Measurements from ENCODE around the gene CUX1. TPM values are rescaled to one million over a fixed set of nuclear protein-coding genes. Genes with fewer than 3 reads are reported as not detected.
"Not testable (repeated sequence)": the region's sequence is repeated elsewhere in the genome, so short reads cannot be mapped to it uniquely, and the experiment has no call there.

CUX1 gene
- polyA plus RNA-seq, 4 donors = 29.2 to 77.5 (median 32.3) TPM

DNA sequence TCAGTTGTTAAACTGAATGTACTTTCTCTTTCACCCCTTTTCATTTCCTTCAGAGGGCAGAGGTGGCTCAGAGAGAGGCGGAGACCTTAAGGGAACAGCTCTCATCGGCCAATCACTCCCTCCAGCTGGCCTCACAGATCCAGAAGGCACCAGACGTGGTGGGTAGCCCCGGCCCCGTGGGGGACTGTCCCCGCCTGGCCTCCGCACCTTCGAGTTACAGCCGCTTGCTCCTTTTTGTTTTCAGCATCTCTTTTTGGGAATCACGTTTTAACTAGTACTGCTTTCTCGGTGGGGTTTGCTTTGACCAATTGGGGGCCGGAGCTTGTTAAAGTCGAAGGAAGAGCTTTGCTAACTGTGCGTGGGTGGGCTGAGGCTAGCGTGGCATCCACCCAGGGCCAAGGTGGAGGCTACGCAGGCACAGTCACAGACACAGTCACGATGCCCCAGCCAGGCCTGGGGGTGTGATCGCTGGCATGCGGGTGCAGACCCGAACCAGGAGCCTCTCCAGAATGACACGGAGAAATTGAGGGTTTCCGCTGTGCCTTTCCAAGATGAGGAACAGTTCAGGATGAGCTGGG is 353.1 kb downstream of the CUX1 start:
- Histone ChIP-seq H3K27ac (ENCODE audit: low read depth in 1 of 3, low read length in 2 of 3) (no peak overlapping the region), H3K9me3 (ENCODE audit: control insufficient read depth in 2 of 2, insufficient read depth in 1 of 2, low read depth in 1 of 2, low read length in 1 of 2) (no peaks in the 10 kb centered on the region), H3K27me3 (ENCODE audit: control insufficient read depth in 3 of 3, insufficient read depth in 3 of 3, low read length in 3 of 3) (no peaks in the 10 kb centered on the region), H3K4me1 (ENCODE audit: control insufficient read depth in 3 of 3, insufficient read depth in 2 of 3, low read depth in 1 of 3, low read length in 2 of 3) (no peaks in the 10 kb centered on the region), H3K36me3 (ENCODE audit: control insufficient read depth in 3 of 3, insufficient read depth in 2 of 3, low read depth in 1 of 3, low read length in 3 of 3) (peaks cover 3 to 82% (median 5%) of the 10 kb centered on the region in 3 donors), H3K4me3 (ENCODE audit: low read depth in 1 of 3, low read length in 3 of 3) (no peak overlapping the region)
- FAIRE-seq (no peak), DNase-seq (no peak)
- WGBS, 3 donors = 80 to 89% (median 85%) methylated on average over 22 of the region's 22 CpGs

DNA sequence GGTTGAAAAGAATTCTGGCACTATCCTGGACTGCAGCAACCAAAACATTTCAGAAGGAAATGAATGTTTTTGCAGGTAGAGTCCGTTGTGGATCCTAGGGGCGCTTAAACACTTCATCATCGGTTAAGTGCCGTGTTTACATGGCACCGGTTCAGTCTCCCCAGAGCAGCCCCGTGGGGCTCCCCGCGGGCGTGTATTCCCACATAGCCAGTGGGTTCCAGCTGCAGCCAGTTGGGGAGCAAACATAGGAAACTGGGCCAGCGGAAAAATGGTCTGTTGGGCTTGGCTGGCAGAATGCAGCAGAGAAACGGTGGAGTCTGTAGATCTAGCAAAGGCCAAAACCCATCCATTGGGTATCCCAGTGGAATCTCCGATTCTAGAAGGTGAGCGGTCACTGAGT is 356.2 kb downstream of the CUX1 start:
- Histone ChIP-seq H3K27me3 (ENCODE audit: control insufficient read depth in 3 of 3, insufficient read depth in 3 of 3, low read length in 3 of 3) (no peaks in the 10 kb centered on the region), H3K36me3 (ENCODE audit: control insufficient read depth in 3 of 3, insufficient read depth in 2 of 3, low read depth in 1 of 3, low read length in 3 of 3) (peaks cover 3 to 86% (median 7%) of the 10 kb centered on the region in 3 donors), H3K4me1 (ENCODE audit: control insufficient read depth in 3 of 3, insufficient read depth in 2 of 3, low read depth in 1 of 3, low read length in 2 of 3) (no peaks in the 10 kb centered on the region), H3K27ac (ENCODE audit: low read depth in 1 of 3, low read length in 2 of 3) (no peak overlapping the region), H3K9me3 (ENCODE audit: control insufficient read depth in 2 of 2, insufficient read depth in 1 of 2, low read depth in 1 of 2, low read length in 1 of 2) (no peaks in the 10 kb centered on the region), H3K4me3 (ENCODE audit: low read depth in 1 of 3, low read length in 3 of 3) (no peak overlapping the region)
- DNase-seq (no peak), FAIRE-seq (no peak)
- 73 to 95% (median 91%) methylated on average over 13 of the region's 13 CpGs for WGBS, 3 donors

DNA sequence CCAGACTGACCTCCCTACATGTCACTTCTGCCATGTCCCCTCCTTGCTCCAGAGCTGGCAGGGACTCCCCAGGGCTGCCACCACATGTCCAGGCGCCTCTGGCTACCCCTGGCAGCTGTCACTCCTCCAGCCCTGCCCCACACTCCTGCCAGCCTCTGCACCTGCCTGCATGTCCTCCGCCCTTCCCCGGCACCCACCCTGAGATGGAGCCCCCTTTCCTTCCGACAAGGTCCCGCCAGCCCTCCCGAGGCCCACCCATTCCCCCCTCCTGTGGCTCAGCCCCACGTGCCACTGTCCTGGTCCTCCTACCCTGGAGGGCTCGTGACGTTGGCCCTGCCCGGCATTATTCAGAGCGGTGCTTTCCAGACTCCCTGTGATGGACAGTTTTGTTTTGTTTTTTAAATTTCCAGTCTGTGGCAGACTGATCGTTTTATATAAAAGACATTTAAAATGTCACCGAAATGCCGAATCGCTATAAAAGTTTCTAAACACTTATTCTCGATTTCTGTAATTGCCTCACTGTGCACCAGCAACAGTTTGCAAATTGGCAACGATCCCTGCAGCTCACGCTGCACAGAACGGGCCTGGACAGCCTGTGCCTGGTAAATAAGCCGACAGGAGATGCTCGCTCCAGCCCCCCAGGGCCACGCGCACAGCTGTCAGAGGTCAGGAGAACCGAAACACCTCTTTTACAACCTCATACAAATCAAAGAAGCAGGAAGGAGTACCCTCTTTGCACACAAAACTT is 358.2 kb downstream of the CUX1 start:
- FAIRE-seq = no peak
- H3K36me3 ChIP-seq (ENCODE audit: control insufficient read depth in 3 of 3, insufficient read depth in 2 of 3, low read depth in 1 of 3, low read length in 3 of 3) = peaks cover 5 to 92% (median 8%) of the 10 kb centered on the region in 3 donors
- no peaks in the 10 kb centered on the region for H3K4me1 ChIP-seq (ENCODE audit: control insufficient read depth in 3 of 3, insufficient read depth in 2 of 3, low read depth in 1 of 3, low read length in 2 of 3)
- H3K27me3 ChIP-seq (ENCODE audit: control insufficient read depth in 3 of 3, insufficient read depth in 3 of 3, low read length in 3 of 3) = no peaks in the 10 kb centered on the region
- no peak overlapping the region for H3K27ac ChIP-seq (ENCODE audit: low read depth in 1 of 3, low read length in 2 of 3)
- WGBS, 3 donors = 89 to 94% (median 89%) methylated on average over 24 of the region's 24 CpGs
- no peak overlapping the region for H3K4me3 ChIP-seq (ENCODE audit: low read depth in 1 of 3, low read length in 3 of 3)
- no peaks in the 10 kb centered on the region for H3K9me3 ChIP-seq (ENCODE audit: control insufficient read depth in 2 of 2, insufficient read depth in 1 of 2, low read depth in 1 of 2, low read length in 1 of 2)
- DNase-seq = no peak

DNA sequence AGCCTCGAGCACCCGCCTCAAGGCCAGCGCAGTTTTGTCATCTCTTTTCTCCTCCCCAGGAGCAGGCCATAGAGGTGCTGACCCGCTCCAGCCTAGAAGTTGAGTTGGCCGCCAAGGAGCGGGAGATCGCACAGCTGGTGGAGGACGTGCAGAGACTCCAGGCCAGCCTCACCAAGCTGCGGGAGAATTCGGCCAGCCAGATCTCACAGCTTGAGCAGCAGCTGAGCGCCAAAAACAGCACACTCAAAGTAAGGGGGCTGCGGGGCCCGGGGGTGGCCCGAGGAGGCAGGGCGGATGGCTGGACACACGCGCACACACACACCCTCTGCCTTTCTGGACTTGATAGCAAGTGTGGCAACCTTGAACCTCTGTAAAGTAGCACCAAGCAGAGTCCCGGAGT is 361.0 kb downstream of the CUX1 start:
- H3K27me3 ChIP-seq (ENCODE audit: control insufficient read depth in 3 of 3, insufficient read depth in 3 of 3, low read length in 3 of 3) = no peaks in the 10 kb centered on the region
- no peak overlapping the region for H3K27ac ChIP-seq (ENCODE audit: low read depth in 1 of 3, low read length in 2 of 3)
- H3K36me3 ChIP-seq (ENCODE audit: control insufficient read depth in 3 of 3, insufficient read depth in 2 of 3, low read depth in 1 of 3, low read length in 3 of 3) = peaks cover 5 to 80% (median 5%) of the 10 kb centered on the region in 3 donors
- DNase-seq (no peak), FAIRE-seq (no peak)
- H3K4me1 ChIP-seq (ENCODE audit: control insufficient read depth in 3 of 3, insufficient read depth in 2 of 3, low read depth in 1 of 3, low read length in 2 of 3) = no peaks in the 10 kb centered on the region
- WGBS, 3 donors = 86 to 96% (median 96%) methylated on average over 18 of the region's 18 CpGs
- no peak overlapping the region for H3K4me3 ChIP-seq (ENCODE audit: low read depth in 1 of 3, low read length in 3 of 3)
- H3K9me3 ChIP-seq (ENCODE audit: control insufficient read depth in 2 of 2, insufficient read depth in 1 of 2, low read depth in 1 of 2, low read length in 1 of 2) = no peaks in the 10 kb centered on the region

DNA sequence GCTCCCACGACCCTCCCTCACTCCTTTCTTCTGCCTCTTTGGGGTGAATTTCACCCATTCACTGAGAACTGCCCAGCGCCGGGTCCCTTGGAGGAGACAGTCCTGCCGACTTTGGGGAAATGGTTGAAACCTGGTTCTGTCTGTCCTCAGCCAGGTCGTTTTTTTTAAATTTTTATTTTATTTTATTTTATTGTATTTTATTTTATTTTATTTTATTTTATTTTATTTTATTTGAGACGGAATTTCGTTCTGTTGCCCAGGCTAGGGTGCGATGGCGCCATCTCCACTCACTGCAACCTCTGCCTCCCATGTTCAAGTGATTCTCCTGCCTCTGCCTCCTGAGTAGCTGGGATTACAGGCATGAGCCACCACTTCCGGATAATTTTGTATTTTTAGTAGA is 363.3 kb downstream of the CUX1 start:
- 90 to 93% (median 91%) methylated on average over 10 of the region's 10 CpGs for WGBS, 3 donors
- H3K27ac ChIP-seq (ENCODE audit: low read depth in 1 of 3, low read length in 2 of 3) = no peak overlapping the region
- H3K4me3 ChIP-seq (ENCODE audit: low read depth in 1 of 3, low read length in 3 of 3) = no peak overlapping the region
- H3K4me1 ChIP-seq (ENCODE audit: control insufficient read depth in 3 of 3, insufficient read depth in 2 of 3, low read depth in 1 of 3, low read length in 2 of 3) = no peaks in the 10 kb centered on the region
- peaks cover 7 to 79% (median 7%) of the 10 kb centered on the region in 3 donors for H3K36me3 ChIP-seq (ENCODE audit: control insufficient read depth in 3 of 3, insufficient read depth in 2 of 3, low read depth in 1 of 3, low read length in 3 of 3)
- no peaks in the 10 kb centered on the region for H3K9me3 ChIP-seq (ENCODE audit: control insufficient read depth in 2 of 2, insufficient read depth in 1 of 2, low read depth in 1 of 2, low read length in 1 of 2)
- FAIRE-seq (no peak), DNase-seq (no peak)
- H3K27me3 ChIP-seq (ENCODE audit: control insufficient read depth in 3 of 3, insufficient read depth in 3 of 3, low read length in 3 of 3) = no peaks in the 10 kb centered on the region

DNA sequence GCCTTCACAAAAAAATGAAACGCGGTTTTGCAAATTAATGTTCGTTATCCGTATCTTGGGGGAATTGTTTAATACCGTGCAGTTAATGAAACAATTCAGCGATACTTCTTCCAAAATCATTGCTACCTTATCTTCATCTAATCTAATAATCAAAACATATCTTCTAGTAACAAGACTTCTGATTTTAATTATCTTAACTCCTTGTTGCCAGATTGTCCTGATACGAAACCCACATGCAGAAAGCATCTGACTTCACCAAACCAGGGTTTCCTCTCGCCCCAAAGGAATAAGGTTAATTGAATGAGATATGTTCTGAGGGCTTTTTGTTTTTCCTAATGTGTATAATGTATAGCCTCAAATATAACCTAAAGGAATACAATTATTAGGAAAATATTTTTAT is 364.1 kb downstream of the CUX1 start:
- FAIRE-seq (no peak), DNase-seq (no peak)
- Histone ChIP-seq H3K4me3 (ENCODE audit: low read depth in 1 of 3, low read length in 3 of 3) (no peak overlapping the region), H3K36me3 (ENCODE audit: control insufficient read depth in 3 of 3, insufficient read depth in 2 of 3, low read depth in 1 of 3, low read length in 3 of 3) (peaks cover 7 to 78% (median 9%) of the 10 kb centered on the region in 3 donors), H3K9me3 (ENCODE audit: control insufficient read depth in 2 of 2, insufficient read depth in 1 of 2, low read depth in 1 of 2, low read length in 1 of 2) (no peaks in the 10 kb centered on the region), H3K27ac (ENCODE audit: low read depth in 1 of 3, low read length in 2 of 3) (no peak overlapping the region), H3K4me1 (ENCODE audit: control insufficient read depth in 3 of 3, insufficient read depth in 2 of 3, low read depth in 1 of 3, low read length in 2 of 3) (no peaks in the 10 kb centered on the region), H3K27me3 (ENCODE audit: control insufficient read depth in 3 of 3, insufficient read depth in 3 of 3, low read length in 3 of 3) (no peaks in the 10 kb centered on the region)
- WGBS, 3 donors = 94 to 98% (median 97%) methylated on average over 8 of the region's 8 CpGs

DNA sequence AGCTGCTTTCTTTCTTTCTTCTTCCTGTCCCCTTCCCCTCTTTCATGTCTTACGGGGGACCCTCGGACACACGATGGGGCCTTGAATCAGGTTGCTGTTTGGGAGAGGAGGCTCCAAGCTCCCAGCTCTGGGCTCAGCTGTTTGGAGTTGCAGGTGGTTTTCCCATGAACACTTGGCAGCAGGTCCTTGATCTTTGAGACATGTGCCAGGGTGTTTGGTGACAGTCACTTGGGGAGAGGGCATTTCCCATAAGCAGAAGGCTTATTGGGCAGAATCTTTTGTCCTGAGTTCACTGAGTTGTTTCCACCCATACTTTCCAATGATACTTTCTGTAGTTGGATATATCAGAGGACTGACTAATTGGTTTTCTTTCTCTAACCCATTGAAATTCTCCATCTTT is 364.6 kb downstream of the CUX1 start:
- no peaks in the 10 kb centered on the region for H3K9me3 ChIP-seq (ENCODE audit: control insufficient read depth in 2 of 2, insufficient read depth in 1 of 2, low read depth in 1 of 2, low read length in 1 of 2)
- no peak overlapping the region for H3K27ac ChIP-seq (ENCODE audit: low read depth in 1 of 3, low read length in 2 of 3)
- FAIRE-seq (no peak), DNase-seq (no peak)
- H3K36me3 ChIP-seq (ENCODE audit: control insufficient read depth in 3 of 3, insufficient read depth in 2 of 3, low read depth in 1 of 3, low read length in 3 of 3) = peaks cover 7 to 81% (median 9%) of the 10 kb centered on the region in 3 donors
- H3K4me1 ChIP-seq (ENCODE audit: control insufficient read depth in 3 of 3, insufficient read depth in 2 of 3, low read depth in 1 of 3, low read length in 2 of 3) = no peaks in the 10 kb centered on the region
- H3K4me3 ChIP-seq (ENCODE audit: low read depth in 1 of 3, low read length in 3 of 3) = no peak overlapping the region
- WGBS, 3 donors = 73 to 92% (median 88%) methylated on average over 3 of the region's 3 CpGs
- H3K27me3 ChIP-seq (ENCODE audit: control insufficient read depth in 3 of 3, insufficient read depth in 3 of 3, low read length in 3 of 3) = no peaks in the 10 kb centered on the region

DNA sequence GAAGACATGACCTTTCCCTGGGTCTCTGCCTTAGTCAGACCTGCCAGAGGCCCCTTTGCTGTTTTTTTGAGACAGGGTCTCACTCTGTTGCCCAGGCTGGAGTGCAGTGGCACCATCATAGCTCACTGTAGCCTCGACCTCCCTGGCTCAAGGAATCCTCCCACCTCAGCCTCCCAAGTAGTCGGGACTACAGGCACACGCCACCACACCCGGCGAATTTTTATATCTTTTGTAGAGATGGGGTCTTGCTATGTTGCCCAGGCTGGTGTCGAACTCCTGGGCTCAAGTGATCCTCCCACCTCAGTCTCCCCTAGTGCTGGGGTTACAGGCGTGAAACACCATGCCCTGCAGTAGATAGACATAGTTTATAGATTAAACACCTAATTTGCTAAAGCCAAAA is 366.4 kb downstream of the CUX1 start:
- 94 to 98% (median 97%) methylated on average over 7 of the region's 7 CpGs for WGBS, 3 donors
- not testable (repeated sequence) for H3K27ac ChIP-seq (ENCODE audit: low read depth in 1 of 3, low read length in 2 of 3); FAIRE-seq; H3K4me3 ChIP-seq (ENCODE audit: low read depth in 1 of 3, low read length in 3 of 3); H3K9me3 ChIP-seq (ENCODE audit: control insufficient read depth in 2 of 2, insufficient read depth in 1 of 2, low read depth in 1 of 2, low read length in 1 of 2); DNase-seq; H3K27me3 ChIP-seq (ENCODE audit: control insufficient read depth in 3 of 3, insufficient read depth in 3 of 3, low read length in 3 of 3); H3K4me1 ChIP-seq (ENCODE audit: control insufficient read depth in 3 of 3, insufficient read depth in 2 of 3, low read depth in 1 of 3, low read length in 2 of 3)
- H3K36me3 ChIP-seq (ENCODE audit: control insufficient read depth in 3 of 3, insufficient read depth in 2 of 3, low read depth in 1 of 3, low read length in 3 of 3) = peaks cover 5 to 83% (median 9%) of the 10 kb centered on the region in 3 donors

Data from small intestine (tissue), 7 donors.